ENCODE data around the gene IL20RA. TPM values are rescaled to one million over a fixed set of nuclear protein-coding genes. Genes with fewer than 3 reads are reported as not detected.

Gene IL20RA
- total RNA-seq = not detected in 2 replicates

DNA sequence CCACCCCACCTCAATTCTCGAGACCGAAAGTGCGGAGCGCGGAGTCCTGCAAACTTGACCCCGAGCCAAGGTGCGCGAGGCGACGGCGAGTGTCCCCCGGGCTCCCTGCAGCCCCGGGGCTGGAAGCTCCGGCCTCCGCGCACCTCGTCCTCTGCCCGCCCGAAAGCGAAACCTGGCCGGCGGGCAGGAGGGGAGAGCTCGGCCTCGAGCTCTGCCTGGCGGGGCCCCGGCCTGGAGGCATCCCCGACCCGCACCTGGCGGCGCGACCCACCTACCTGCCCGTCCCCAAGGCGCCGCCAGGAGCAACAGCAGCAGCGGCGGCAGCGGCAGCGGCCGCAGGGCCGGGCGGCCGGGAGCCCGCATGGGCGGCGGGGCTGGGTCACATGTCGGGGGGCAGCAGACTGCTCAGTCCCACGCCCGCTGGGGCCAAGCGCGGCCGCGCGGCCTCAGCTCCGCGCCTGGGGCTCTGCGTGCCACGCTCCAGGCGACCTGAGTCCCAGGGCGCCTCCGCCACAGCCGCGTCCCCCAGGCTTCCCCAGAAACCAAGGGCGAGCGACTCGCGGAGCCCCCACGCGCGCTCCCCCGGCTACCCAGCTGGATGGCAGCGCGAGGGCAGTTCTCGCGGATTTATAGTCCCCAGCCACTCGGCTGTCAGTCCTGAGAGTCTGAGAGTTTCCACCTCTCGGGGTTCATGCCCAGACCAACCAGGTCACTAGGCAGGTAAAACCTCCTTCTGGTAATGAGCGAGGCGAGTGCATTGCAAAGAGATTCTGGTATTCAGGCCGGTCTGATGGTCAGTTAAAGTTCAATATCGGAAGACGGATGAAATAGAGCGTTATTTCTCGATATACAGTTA is at the start of gene IL20RA:
Gene IL20RA (minus strand): TSS at position 600 of the 856 bp plus-strand sequence. CDS start 237 bp downstream, at position 363.

Other genes starting within 250 kb of the IL20RA start
- gene PEX7, start 222.4 kb downstream of the IL20RA start, total RNA-seq = 6.2 and 8.5 TPM in 2 replicates
- under 0.01 TPM in 1 of 2 replicates, not detected in the other for gene SLC35D3, start 122.7 kb downstream of the IL20RA start, total RNA-seq
- gene IL22RA2, start 128.7 kb upstream of the IL20RA start, total RNA-seq = not detected in 2 replicates
- gene IFNGR1, start 174.4 kb upstream of the IL20RA start, total RNA-seq = 71.5 and 125 TPM in 2 replicates